Activated B cell treated with CpG ODN at 0.5 μM for 24 hours (primary cell): ENCODE measurements around the gene S100P. TPM values are rescaled to one million over a fixed set of nuclear protein-coding genes. Genes with fewer than 3 reads are reported as not detected.

ENCODE experiments used
- ATAC-seq: fragments of 200-7000 bp; cut with Tn5 transposase; one replicate; pipeline ENCODE4 v1.10.0; 2021; ENCODE audit warnings: low read depth, mild to moderate bottlenecking, moderate library complexity
- CTCF ChIA-PET: fragments of 350-600 bp; sonication (Branson Sonifier 250); formaldehyde crosslinking; loops from one replicate; lab custom pipeline; 2021; ENCODE audit warnings: antibody characterized with exemption; lab: Charles Lee
- POLR2A ChIA-PET: fragments of 350-600 bp; sonication (Branson Sonifier 250); formaldehyde crosslinking; loops from one replicate; lab custom pipeline; 2021; ENCODE audit warnings: antibody characterized with exemption; lab: Charles Lee
- DNase-seq: peaks from one replicate; pipeline ENCODE4 v3.0.0; 2022
- H3K27ac Mint-ChIP-seq: one replicate; pipeline ENCODE4 v1.8.0; 2020; ENCODE audit warnings: mixed read lengths
- H3K27me3 Mint-ChIP-seq: one replicate; pipeline ENCODE4 v1.8.0; 2021; ENCODE audit warnings: mixed read lengths
- H3K36me3 Mint-ChIP-seq: one replicate; pipeline ENCODE4 v1.8.0; 2021; ENCODE audit warnings: low read depth, mixed read lengths
- H3K4me1 Mint-ChIP-seq: one replicate; pipeline ENCODE4 v1.8.0; 2021; ENCODE audit warnings: mixed read lengths
- H3K4me3 Mint-ChIP-seq: one replicate; pipeline ENCODE4 v1.8.0; 2020; ENCODE audit warnings: mild to moderate bottlenecking, mixed read lengths
- H3K9me3 Mint-ChIP-seq: one replicate; pipeline ENCODE4 v1.8.0; 2020; ENCODE audit warnings: mixed read lengths
- CTCF ChIP-seq: fragments of 200-600 bp; IDR thresholded peaks from one replicate; pipeline ENCODE4 v1.8.0; 2022; ENCODE audit warnings: antibody characterized with exemption, mild to moderate bottlenecking
- intact Hi-C: fragments of 100-400 bp; cut with micrococcal nuclease; formaldehyde crosslinking; loops from one replicate; pipeline ENCODE4 v1.15.1; 2024
- total RNA-seq: library from RNA; stranded (reverse); gene quantifications from 2 replicates; pipeline ENCODE4 v1.2.3, GENCODE V29; 2022

The S100P gene
- total RNA-seq, 1 donor from 2014 or later = not detected

GRCh38 chr4:6681191-6681590 is 12.5 kb upstream of the S100P start:
- H3K27me3 Mint-ChIP-seq = no peaks in the 10 kb centered on the region
- no peak for DNase-seq
- H3K9me3 Mint-ChIP-seq = peaks cover 6% of the 10 kb centered on the region
- TF ChIP-seq CTCF = no peak
- ATAC-seq = no peak
- peaks cover 33% of the 10 kb centered on the region for H3K36me3 Mint-ChIP-seq
- H3K4me1 Mint-ChIP-seq = peaks cover 23% of the 10 kb centered on the region
- ChIA-PET CTCF (interaction anchor here (1.0 kb wide), 1 partner anchor 20 kb away, joined by 3 read pairs; no protein-coding TSS in a partner anchor), POLR2A (no interaction called here)
- no peak overlapping the region for H3K4me3 Mint-ChIP-seq
- no peak overlapping the region for H3K27ac Mint-ChIP-seq
- intact Hi-C loops = no loop called here

GRCh38 chr4:6682862-6683590 is 10.7 kb upstream of the S100P start:
- POLR2A ChIA-PET = interaction anchor here (0.9 kb wide), 1 partner anchor 16 kb away, joined by 7 read pairs; no protein-coding TSS in a partner anchor
- H3K36me3 Mint-ChIP-seq = peaks cover 16% of the 10 kb centered on the region
- intact Hi-C loops = no loop called here
- no peaks in the 10 kb centered on the region for H3K27me3 Mint-ChIP-seq
- TF ChIP-seq CTCF = no peak
- CTCF ChIA-PET = interaction anchor here (1.1 kb wide), 1 partner anchor 191 kb away, joined by 3 read pairs; no protein-coding TSS in a partner anchor
- peaks cover 6% of the 10 kb centered on the region for H3K9me3 Mint-ChIP-seq
- no peak overlapping the region for H3K4me3 Mint-ChIP-seq
- peaks cover 5% of the 10 kb centered on the region for H3K4me1 Mint-ChIP-seq
- ATAC-seq = no peak
- DNase-seq = no peak
- no peak overlapping the region for H3K27ac Mint-ChIP-seq

- TF ChIP-seq CTCF = no peak
- no peak overlapping the region for H3K4me3 Mint-ChIP-seq
- peaks cover 7% of the 10 kb centered on the region for H3K36me3 Mint-ChIP-seq
- ATAC-seq (no peak), DNase-seq (no peak)
- intact Hi-C loops = no loop called here
- no peak overlapping the region for H3K27ac Mint-ChIP-seq
- ChIA-PET CTCF (no interaction called here), POLR2A (no interaction called here)
- H3K4me1 Mint-ChIP-seq = no peaks in the 10 kb centered on the region
- H3K27me3 Mint-ChIP-seq = peaks cover 3% of the 10 kb centered on the region
- peaks cover 6% of the 10 kb centered on the region for H3K9me3 Mint-ChIP-seq
Measured at GRCh38 chr4:6684656-6685055, 9.0 kb upstream of the S100P start.

- no peak for ATAC-seq
- POLR2A ChIA-PET = no interaction called here
- no peaks in the 10 kb centered on the region for H3K36me3 Mint-ChIP-seq
- CTCF ChIA-PET = no interaction called here
- no peak for TF ChIP-seq CTCF
- intact Hi-C loops = no loop called here
- no peak overlapping the region for H3K27ac Mint-ChIP-seq
- no peak for DNase-seq
- no peak overlapping the region for H3K4me3 Mint-ChIP-seq
- no peaks in the 10 kb centered on the region for H3K4me1 Mint-ChIP-seq
- H3K9me3 Mint-ChIP-seq = no peaks in the 10 kb centered on the region
- H3K27me3 Mint-ChIP-seq = peaks cover 7% of the 10 kb centered on the region
Measured at GRCh38 chr4:6686104-6686787, 7.4 kb upstream of the S100P start.
